Lower leg skin (tissue), 4 donors: ENCODE data around the gene MAPK14. TPM values are rescaled to one million over a fixed set of nuclear protein-coding genes. Genes with fewer than 3 reads are reported as not detected.

Experiments
- DNase-seq, 2 donors: peaks; one replicate each; pipeline ENCODE4 v3.0.0-alpha.2; 2019; ENCODE audit warnings: low spot score in 2 of 2
- H3K4me3 ChIP-seq: fragments of 200-600 bp; sonication (generic); 2 replicates; pipeline ENCODE4 v1.5.1; 2017; ENCODE audit warnings: mild to moderate bottlenecking, low read depth; ENCODE audit not compliant: poor library complexity, severe bottlenecking
- POLR2A ChIP-seq, 2 donors: fragments of 450-650 bp; IDR thresholded peaks; one replicate each; pipeline ENCODE4 v1.6.1; 2016 to 2017; ENCODE audit warnings: antibody characterized with exemption in 2 of 2, mild to moderate bottlenecking in 1 of 2, moderate library complexity in 1 of 2
- WGBS, 2 donors: methylation state at CpG; one replicate each; pipeline ENCODE4 v1.1.5; 2018; 5-methylcytosine and 5-hydroxymethylcytosine counted together
- intact Hi-C: fragments of 100-400 bp; cut with DNase I; formaldehyde crosslinking; loops from one replicate; pipeline ENCODE4 v1.15.0; 2023; ENCODE audit warnings: low total_unique reads
- total RNA-seq, 4 donors: library from RNA; depleted of rRNA; stranded (reverse); fragments of >200 nt; gene quantifications; one replicate each; pipeline ENCODE4 v1.1.0, GENCODE V29; 2016
- TF ChIP-seq, protein P1 (sequence below), 3 donors: fragments of 450-650 bp; IDR thresholded peaks; one replicate each; pipeline ENCODE4 v1.5.1; 2016; ENCODE audit warnings: antibody characterized with exemption in 3 of 3, mild to moderate bottlenecking in 3 of 3, moderate library complexity in 2 of 3

Gene MAPK14
- total RNA-seq, 4 donors from 2014 or later, result 63.0 to 153 (median 77.7) TPM

DNA sequence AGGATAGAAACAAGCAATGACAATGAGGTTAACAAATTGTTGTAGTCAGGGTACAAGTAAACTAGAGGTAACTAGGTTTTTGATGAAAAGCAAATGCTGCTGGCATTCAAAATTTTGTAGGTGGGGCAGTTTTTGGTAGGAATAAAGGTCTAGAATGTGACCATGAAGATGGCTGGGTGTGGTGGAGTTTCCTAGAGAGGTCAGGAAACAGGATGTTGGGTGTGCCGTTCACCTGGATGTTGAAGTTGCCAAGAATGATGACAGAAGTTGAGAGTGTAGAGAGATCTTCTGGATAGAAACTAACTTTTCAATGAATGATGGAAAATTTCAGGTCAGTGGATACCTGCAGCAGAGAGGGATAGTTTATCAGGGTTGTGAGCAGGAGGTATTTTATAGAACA, 22.7 kb downstream of the MAPK14 start:
- intact Hi-C loops, result no loop called here
- no peak for DNase-seq
- 25 to 32% methylated on average over 1 of the region's 1 CpG for WGBS, 2 donors
- no peak overlapping the region for H3K4me3 ChIP-seq
- TF ChIP-seq, protein P1, sequence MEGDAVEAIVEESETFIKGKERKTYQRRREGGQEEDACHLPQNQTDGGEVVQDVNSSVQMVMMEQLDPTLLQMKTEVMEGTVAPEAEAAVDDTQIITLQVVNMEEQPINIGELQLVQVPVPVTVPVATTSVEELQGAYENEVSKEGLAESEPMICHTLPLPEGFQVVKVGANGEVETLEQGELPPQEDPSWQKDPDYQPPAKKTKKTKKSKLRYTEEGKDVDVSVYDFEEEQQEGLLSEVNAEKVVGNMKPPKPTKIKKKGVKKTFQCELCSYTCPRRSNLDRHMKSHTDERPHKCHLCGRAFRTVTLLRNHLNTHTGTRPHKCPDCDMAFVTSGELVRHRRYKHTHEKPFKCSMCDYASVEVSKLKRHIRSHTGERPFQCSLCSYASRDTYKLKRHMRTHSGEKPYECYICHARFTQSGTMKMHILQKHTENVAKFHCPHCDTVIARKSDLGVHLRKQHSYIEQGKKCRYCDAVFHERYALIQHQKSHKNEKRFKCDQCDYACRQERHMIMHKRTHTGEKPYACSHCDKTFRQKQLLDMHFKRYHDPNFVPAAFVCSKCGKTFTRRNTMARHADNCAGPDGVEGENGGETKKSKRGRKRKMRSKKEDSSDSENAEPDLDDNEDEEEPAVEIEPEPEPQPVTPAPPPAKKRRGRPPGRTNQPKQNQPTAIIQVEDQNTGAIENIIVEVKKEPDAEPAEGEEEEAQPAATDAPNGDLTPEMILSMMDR (IDR thresholded peaks at IDR 0.05), result no peak
- TF ChIP-seq POLR2A (IDR thresholded peaks at IDR 0.05), result no peak

DNA sequence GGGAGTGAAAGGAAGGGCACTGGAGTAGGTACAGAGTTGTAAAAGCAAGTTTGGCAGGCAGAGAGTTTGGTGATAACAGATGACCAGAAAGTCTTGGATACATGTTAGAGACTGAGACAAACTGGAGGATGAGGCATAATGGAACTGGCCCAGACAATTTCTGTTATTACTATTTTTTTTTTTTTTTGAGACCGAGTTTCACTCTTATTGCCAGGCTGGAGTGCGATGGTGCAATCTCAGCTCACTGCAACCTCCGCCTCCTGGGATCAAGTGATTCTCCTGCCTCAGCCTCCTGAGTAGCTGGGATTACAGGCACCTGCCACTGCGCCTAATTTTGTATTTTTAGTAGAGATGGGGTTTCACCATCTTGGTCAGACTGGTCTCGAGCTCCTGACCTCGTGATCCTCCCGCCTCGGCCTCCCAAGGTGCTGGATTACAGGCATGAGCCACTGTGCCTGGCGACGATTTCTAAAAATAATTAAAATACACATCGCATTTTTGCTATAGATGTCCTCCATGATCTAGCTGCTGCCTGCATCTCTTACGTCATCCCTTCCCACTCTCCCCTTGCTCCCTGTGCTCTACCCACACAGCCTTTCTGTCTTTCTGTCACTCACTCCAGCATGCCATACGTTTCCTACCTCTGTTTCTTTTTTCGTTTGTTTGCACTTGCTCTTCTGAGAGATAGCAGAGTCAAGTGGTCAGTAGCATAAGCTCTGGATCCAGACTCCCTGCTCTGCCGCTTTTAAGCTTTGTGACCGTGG, 23.5 kb downstream of the MAPK14 start:
- DNase-seq, result no peak
- WGBS, 2 donors, result 79 to 85% methylated on average over 16 of the region's 16 CpGs
- no peak overlapping the region for H3K4me3 ChIP-seq
- intact Hi-C loops, result no loop called here
- TF ChIP-seq, protein P1 (IDR thresholded peaks at IDR 0.05), result no peak
- TF ChIP-seq POLR2A (IDR thresholded peaks at IDR 0.05), result no peak

DNA sequence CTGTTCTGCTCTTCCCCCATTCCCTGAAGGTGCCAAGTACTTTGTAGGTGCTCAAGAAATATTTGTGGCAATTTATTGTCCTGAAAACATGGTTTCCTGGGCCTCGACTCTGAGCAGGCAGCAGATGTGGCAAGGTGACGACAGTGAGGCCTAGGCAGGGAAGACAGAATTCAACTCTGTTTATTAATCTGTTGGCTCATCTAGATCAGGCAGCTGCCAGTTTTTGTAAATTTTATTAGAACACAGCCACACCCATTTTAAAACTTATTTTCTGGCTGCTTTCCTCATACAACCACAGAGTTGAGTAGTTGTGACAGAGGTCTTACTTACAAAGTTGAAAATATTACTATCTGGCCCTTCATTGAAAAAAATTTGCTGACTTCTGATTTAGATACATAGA, 24.5 kb downstream of the MAPK14 start:
- H3K4me3 ChIP-seq, result no peak overlapping the region
- 16 to 33% methylated on average over 2 of the region's 2 CpGs for WGBS, 2 donors
- TF ChIP-seq, protein P1 (IDR thresholded peaks at IDR 0.05), result no peak
- TF ChIP-seq POLR2A (IDR thresholded peaks at IDR 0.05), result no peak
- peak; percentile 59 to 88 for DNase-seq
- intact Hi-C loops, result no loop called here

DNA sequence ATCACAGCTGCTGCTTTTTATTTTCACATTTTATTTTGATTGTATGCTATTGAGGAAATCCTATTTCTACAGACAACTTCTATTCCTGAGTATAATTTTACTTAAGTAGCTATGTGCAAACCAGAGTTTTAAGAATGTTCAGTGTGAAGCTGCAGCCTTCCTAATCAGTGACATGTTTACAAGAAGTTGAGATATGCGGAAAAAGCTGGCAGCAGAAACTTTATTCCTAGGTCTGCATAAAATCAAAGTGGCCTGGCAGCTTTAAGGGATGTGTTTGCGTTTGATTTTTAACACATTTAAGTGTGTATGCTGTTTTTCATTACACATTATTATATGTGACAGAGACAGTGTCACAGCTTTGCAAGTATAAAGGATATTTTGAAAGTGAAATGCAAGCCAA, 26.3 kb downstream of the MAPK14 start:
- 67% methylated on average over 2 of the region's 2 CpGs for WGBS, 2 donors
- intact Hi-C loops, result no loop called here
- no peak overlapping the region for H3K4me3 ChIP-seq
- DNase-seq, result no peak
- no peak for TF ChIP-seq POLR2A (IDR thresholded peaks at IDR 0.05)
- TF ChIP-seq, protein P1 (IDR thresholded peaks at IDR 0.05), result no peak

DNA sequence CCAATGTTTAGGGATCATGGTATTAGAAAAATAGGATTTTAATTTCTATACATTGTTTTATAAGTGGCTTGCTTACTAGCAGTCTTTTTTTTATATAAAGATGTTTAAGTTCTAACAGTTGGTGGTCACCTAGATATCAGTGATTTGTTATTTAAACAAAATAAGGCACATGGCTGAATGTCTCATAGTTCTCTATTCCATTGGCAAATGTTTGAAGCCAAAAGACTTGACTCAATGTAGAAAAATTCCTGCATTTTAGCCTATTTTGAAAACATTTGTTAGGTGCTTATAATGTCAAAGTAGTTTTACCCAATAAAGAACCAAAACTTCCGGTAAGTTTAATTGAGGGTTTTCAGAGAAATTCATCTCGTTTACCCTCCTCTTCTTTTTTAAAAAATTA, 26.8 kb downstream of the MAPK14 start:
- intact Hi-C loops, result no loop called here
- no peak overlapping the region for H3K4me3 ChIP-seq
- no peak for TF ChIP-seq POLR2A (IDR thresholded peaks at IDR 0.05)
- TF ChIP-seq, protein P1 (IDR thresholded peaks at IDR 0.05), result no peak
- WGBS, 2 donors, result 73 to 86% methylated on average over 2 of the region's 2 CpGs
- DNase-seq, result no peak

DNA sequence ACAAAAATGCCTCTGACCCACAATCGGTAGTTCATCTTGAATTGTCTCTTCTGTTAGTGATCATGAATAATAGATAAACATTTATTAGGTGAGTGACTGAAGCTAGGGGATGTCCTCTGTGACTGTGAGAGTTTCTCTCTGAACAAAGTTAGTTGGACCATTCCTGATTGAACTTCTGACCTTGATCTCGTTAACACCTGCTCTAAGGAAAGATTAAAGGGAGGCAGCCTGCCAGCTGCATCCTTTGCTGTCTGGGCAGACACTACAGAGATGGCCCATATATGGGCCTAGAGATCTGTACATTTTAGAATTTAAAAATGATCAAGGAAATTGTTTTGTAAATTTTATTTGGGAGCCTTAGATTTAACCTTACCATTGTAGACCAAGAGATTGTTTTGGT, 27.3 kb downstream of the MAPK14 start:
- H3K4me3 ChIP-seq, result no peak overlapping the region
- TF ChIP-seq POLR2A (IDR thresholded peaks at IDR 0.05), result no peak
- TF ChIP-seq, protein P1 (IDR thresholded peaks at IDR 0.05), result no peak
- intact Hi-C loops, result no loop called here
- DNase-seq, result no peak
- 41 to 62% methylated on average over 2 of the region's 2 CpGs for WGBS, 2 donors
